H1 (cell line): ENCODE measurements around the gene ANKRD9. TPM values are rescaled to one million over a fixed set of nuclear protein-coding genes. Genes with fewer than 3 reads are reported as not detected.

Source experiments
- CTCF ChIA-PET: fragments of 300-600 bp; sonication (Branson Sonifier 250); formaldehyde crosslinking; loops from one replicate; lab custom pipeline; 2021; ENCODE audit not compliant: partially characterized antibody; lab: Charles Lee
- POLR2A ChIA-PET: fragments of 300-600 bp; sonication (Branson Sonifier 250); formaldehyde crosslinking; loops from one replicate; lab custom pipeline; 2021; ENCODE audit warnings: inconsistent platforms; ENCODE audit not compliant: partially characterized antibody; lab: Charles Lee
- DNase-seq, 2 experiments: peaks; one replicate each; pipeline versions ENCODE4 v3.0.0 to v3.0.0-alpha.2; 2010 to 2022; ENCODE audit warnings: low spot score in 2 of 2, low read depth in 1 of 2, mixed read lengths in 1 of 2
- FAIRE-seq: peaks from 2 replicates; lab custom pipeline; 2011; peaks lifted over from hg19 to GRCh38; lab: Jason Lieb, UNC
- H2AFZ ChIP-seq: 2 replicates; pipeline ENCODE4 v1.8.1; 2012; ENCODE audit warnings: low read length, inconsistent platforms
- H2AK5ac ChIP-seq: 2 replicates; pipeline ENCODE4 v1.6.1; 2013; ENCODE audit warnings: low read depth, low read length
- H2BK120ac ChIP-seq: replicated peaks from 2 replicates; pipeline ENCODE3; 2013; ENCODE audit warnings: low read depth, low read length, inconsistent platforms
- H2BK12ac ChIP-seq: 2 replicates; pipeline ENCODE4 v1.6.1; 2013; ENCODE audit warnings: low read depth, low read length
- H2BK15ac ChIP-seq: 2 replicates; pipeline ENCODE4 v1.6.1; 2013; ENCODE audit warnings: low read length
- H2BK20ac ChIP-seq: 2 replicates; pipeline ENCODE4 v1.6.1; 2013; ENCODE audit warnings: low read length
- H2BK5ac ChIP-seq: 2 replicates; pipeline ENCODE4 v1.6.1; 2013; ENCODE audit warnings: low read depth, low read length
- H3K14ac ChIP-seq: 2 replicates; pipeline ENCODE4 v1.6.1; 2013; ENCODE audit warnings: inconsistent platforms; ENCODE audit not compliant: insufficient read length
- H3K18ac ChIP-seq: 2 replicates; pipeline ENCODE4 v1.6.1; 2013; ENCODE audit warnings: low read length; ENCODE audit errors: extremely low read depth
- H3K23ac ChIP-seq: 2 replicates; pipeline ENCODE4 v1.6.1; 2013; ENCODE audit warnings: inconsistent platforms; ENCODE audit not compliant: insufficient read length
- H3K23me2 ChIP-seq: 2 replicates; pipeline ENCODE4 v1.6.1; 2013; ENCODE audit warnings: low read depth, low read length
- H3K27ac ChIP-seq: 2 replicates; pipeline ENCODE4 v1.6.1; 2011; ENCODE audit warnings: low read depth, low read length, inconsistent platforms
- H3K27me3 ChIP-seq, 4 experiments: replicated peaks in 1 of 4; 1 replicate in 1 of 4; 2 replicates in 3 of 4; pipeline versions ENCODE4 v1.6.1 to v1.8.1; 2011 to 2013; ENCODE audit warnings: low read length in 3 of 4, mild to moderate bottlenecking in 3 of 4, inconsistent platforms in 2 of 4, mixed read lengths in 2 of 4, moderate library complexity in 1 of 4; ENCODE audit not compliant: control insufficient read depth in 3 of 4, insufficient read depth in 3 of 4; ENCODE audit errors: extremely low read depth in 1 of 4
- H3K36me3 ChIP-seq, 4 experiments: 2 replicates each; pipeline versions ENCODE4 v1.6.1 to v1.8.1; 2011 to 2013; ENCODE audit warnings: mild to moderate bottlenecking in 4 of 4, low read length in 3 of 4, moderate library complexity in 2 of 4, control low read depth in 1 of 4, inconsistent platforms in 1 of 4; ENCODE audit not compliant: insufficient read depth in 4 of 4, control insufficient read depth in 2 of 4
- H3K4ac ChIP-seq: replicated peaks from 2 replicates; pipeline ENCODE3; 2013; ENCODE audit warnings: low read length, low read depth, mixed read lengths, inconsistent platforms; ENCODE audit not compliant: insufficient read length
- H3K4me1 ChIP-seq, 4 experiments: replicated peaks in 1 of 4; 1 replicate in 1 of 4; 2 replicates in 3 of 4; pipeline versions ENCODE4 v1.6.1 to v1.8.1; 2011 to 2013; ENCODE audit warnings: low read length in 3 of 4, inconsistent platforms in 2 of 4, mixed read lengths in 1 of 4; ENCODE audit not compliant: insufficient read depth in 4 of 4, control insufficient read depth in 3 of 4
- H3K4me2 ChIP-seq, 2 experiments: 2 replicates each; pipeline versions ENCODE4 v1.6.1 to v1.8.1; 2011 to 2013; ENCODE audit warnings: low read depth in 2 of 2, low read length in 2 of 2, control low read depth in 1 of 2, inconsistent platforms in 1 of 2, mild to moderate bottlenecking in 1 of 2; ENCODE audit not compliant: insufficient read depth in 1 of 2
- H3K4me3 ChIP-seq, 4 experiments: fragments of 200-600, 300-600 bp in 1 of 4; sonication (generic), shearing (Covaris generic), sonication (Bioruptor Twin) in 1 of 4; 2 replicates each; pipeline versions ENCODE4 v1.5.1 to v1.8.1; 2011 to 2016; ENCODE audit warnings: low read length in 4 of 4, low read depth in 3 of 4, control low read depth in 2 of 4, inconsistent platforms in 2 of 4, mild to moderate bottlenecking in 2 of 4, mixed read lengths in 1 of 4, moderate library complexity in 1 of 4; ENCODE audit not compliant: insufficient read depth in 2 of 4; ENCODE audit errors: extremely low read depth in 1 of 4
- H3K56ac ChIP-seq: replicated peaks from 2 replicates; pipeline ENCODE3; 2013; ENCODE audit warnings: low read depth, mild to moderate bottlenecking, mixed read lengths, low read length, inconsistent platforms; ENCODE audit not compliant: insufficient read length
- H3K79me1 ChIP-seq: 2 replicates; pipeline ENCODE4 v1.6.1; 2013; ENCODE audit warnings: low read depth, low read length, control low read depth
- H3K79me2 ChIP-seq, 2 experiments: 2 replicates each; pipeline versions ENCODE4 v1.6.1 to v1.8.1; 2012 to 2013; ENCODE audit warnings: low read length in 2 of 2, mild to moderate bottlenecking in 2 of 2, inconsistent platforms in 1 of 2; ENCODE audit not compliant: insufficient read depth in 2 of 2, control insufficient read depth in 1 of 2
- H3K9ac ChIP-seq, 4 experiments: replicated peaks in 1 of 4; 1 replicate in 1 of 4; 2 replicates in 3 of 4; pipeline versions ENCODE4 v1.6.1 to v1.8.1; 2011 to 2013; ENCODE audit warnings: low read depth in 3 of 4, low read length in 3 of 4, control low read depth in 2 of 4, mild to moderate bottlenecking in 2 of 4, moderate library complexity in 2 of 4, inconsistent platforms in 1 of 4; ENCODE audit errors: extremely low read depth in 1 of 4
- H3K9me3 ChIP-seq, 2 experiments: 2 replicates each; pipeline versions ENCODE4 v1.6.1 to v1.8.1; 2012 to 2013; ENCODE audit warnings: mild to moderate bottlenecking in 2 of 2, moderate library complexity in 2 of 2, control low read depth in 1 of 2, inconsistent platforms in 1 of 2, low read depth in 1 of 2, low read length in 1 of 2, mixed read lengths in 1 of 2; ENCODE audit not compliant: insufficient read depth in 2 of 2
- H4K20me1 ChIP-seq, 2 experiments: replicated peaks in 1 of 2; 2 replicates each; pipeline versions ENCODE3 to v1.8.1; 2011 to 2013; ENCODE audit warnings: inconsistent platforms in 2 of 2, low read length in 2 of 2, mild to moderate bottlenecking in 1 of 2; ENCODE audit not compliant: insufficient read depth in 2 of 2, control insufficient read depth in 1 of 2
- H4K5ac ChIP-seq: 2 replicates; pipeline ENCODE4 v1.6.1; 2013; ENCODE audit warnings: low read length, low read depth, mixed read lengths, inconsistent platforms; ENCODE audit not compliant: insufficient read length
- H4K8ac ChIP-seq: 2 replicates; pipeline ENCODE4 v1.8.0; 2013; ENCODE audit warnings: mild to moderate bottlenecking, moderate library complexity, low read length, inconsistent platforms; ENCODE audit not compliant: insufficient read depth; ENCODE audit errors: extremely low read depth
- H4K91ac ChIP-seq: replicated peaks from 2 replicates; pipeline ENCODE3; 2013; ENCODE audit warnings: low read length, mixed read lengths, inconsistent platforms; ENCODE audit not compliant: insufficient read length
- ASH2L ChIP-seq: fragments of 200-600, 300-600 bp; sonication (generic); IDR thresholded peaks from one replicate; pipeline ENCODE4 v1.7.1; 2017; ENCODE audit warnings: low read length
- EP300 ChIP-seq, 2 experiments: IDR thresholded peaks; 1 replicate in 1 of 2; 2 replicates in 1 of 2; pipeline ENCODE4 v1.6.1; 2011 to 2012; ENCODE audit warnings: low read depth in 2 of 2, low read length in 2 of 2, mild to moderate bottlenecking in 2 of 2, borderline replicate concordance in 1 of 2, inconsistent platforms in 1 of 2, moderate library complexity in 1 of 2
- POU5F1 ChIP-seq: IDR thresholded peaks from 2 replicates; pipeline ENCODE4 v1.6.1; 2011; ENCODE audit warnings: low read depth, mild to moderate bottlenecking, low read length, moderate library complexity
- SP1 ChIP-seq: IDR thresholded peaks from 2 replicates; pipeline ENCODE4 v1.6.1; 2011; ENCODE audit warnings: low read depth, low read length
- TEAD4 ChIP-seq: IDR thresholded peaks from 2 replicates; pipeline ENCODE4 v1.6.1; 2012; ENCODE audit warnings: low read depth, low read length, inconsistent platforms, mixed read lengths
- USF2 ChIP-seq: IDR thresholded peaks from 2 replicates; pipeline ENCODE4 v1.6.1; 2011; ENCODE audit warnings: low read length, improper control_type of control experiment
- ZNF274 ChIP-seq: IDR thresholded peaks from 2 replicates; pipeline ENCODE4 v1.7.0; 2012; ENCODE audit warnings: low read length, borderline replicate concordance; ENCODE audit errors: extremely low read depth
- WGBS, 2 experiments: shearing (Covaris generic) in 1 of 2; methylation state at CpG; one replicate each; pipeline versions ENCODE4 v1.1.6 to v1.1.7; 2013 to 2015; ENCODE audit warnings: low lambda C conversion rate in 2 of 2, mixed read lengths in 2 of 2, inconsistent platforms in 1 of 2, low coverage in 1 of 2, missing lambda C conversion rate in 1 of 2; ENCODE audit not compliant: insufficient replicate concordance in 2 of 2, insufficient coverage in 1 of 2, insufficient read length in 1 of 2; ENCODE audit errors: extremely low coverage in 1 of 2, missing lambda C conversion rate in 1 of 2; 5-methylcytosine and 5-hydroxymethylcytosine counted together
- polyA plus RNA-seq, 7 experiments: library from polyadenylated mRNA; depleted of rRNA in 3 of 7; stranded (reverse) in 5 of 7; unstranded in 2 of 7; fragments of >200 nt in 5 of 7; fragments of 200-250 nt in 2 of 7; gene quantifications; 1 replicate in 5 of 7; 2 replicates in 1 of 7; 4 replicates in 1 of 7; pipeline versions ENCODE4 v1.2.1 to v1.2.3, GENCODE V29; 2011 to 2013; ENCODE audit warnings: missing spikeins in 2 of 7, mixed read lengths in 2 of 7
- total RNA-seq: library from RNA; stranded (reverse); fragmentation: NEBNext Ultra II Directional; extraction: Animal tissue kit (Norgen Biotek cat#: 25700); gene quantifications from 2 replicates; pipeline ENCODE4 v1.2.1, GENCODE V29; 2021
- TF ChIP-seq, protein P1 (sequence below): IDR thresholded peaks from 2 replicates; pipeline ENCODE4 v1.6.1; 2011; ENCODE audit warnings: low read depth, mild to moderate bottlenecking, low read length; ENCODE audit not compliant: insufficient read depth
- TF ChIP-seq, protein P2 (sequence below): IDR thresholded peaks from 2 replicates; pipeline ENCODE4 v1.6.1; 2012; ENCODE audit warnings: low read length, inconsistent platforms

Gene ANKRD9
- total and polyA plus RNA-seq, 2 of the 8 experiments (the other 6 are each of a cell fraction or from before 2014, with no cell fraction given) = 37.0 to 41.8 TPM

GRCh38 chr14:102498678-102499265 is 10.8 kb downstream of the ANKRD9 start:
- CTCF ChIA-PET = interaction anchor here (0.5 to 5.4 kb wide), 29 partner anchors 9 to 402 kb away, joined by 3 to 42 read pairs (median 4); partner anchors contain the start of genes CINP and TECPR2
- TF ChIP-seq, protein P1, sequence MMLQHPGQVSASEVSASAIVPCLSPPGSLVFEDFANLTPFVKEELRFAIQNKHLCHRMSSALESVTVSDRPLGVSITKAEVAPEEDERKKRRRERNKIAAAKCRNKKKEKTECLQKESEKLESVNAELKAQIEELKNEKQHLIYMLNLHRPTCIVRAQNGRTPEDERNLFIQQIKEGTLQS = no peak
- TF ChIP-seq TEAD4 (no peak), SP1 (no peak), POU5F1 (no peak), ASH2L (no peak), EP300 (IDR thresholded peaks at IDR 0.05; ENCODE audit: borderline replicate concordance in 1 of 2, low read depth in 2 of 2, low read length in 2 of 2) (no peak), ZNF274 (no peak), USF2 (no peak)
- TF ChIP-seq, protein P2, sequence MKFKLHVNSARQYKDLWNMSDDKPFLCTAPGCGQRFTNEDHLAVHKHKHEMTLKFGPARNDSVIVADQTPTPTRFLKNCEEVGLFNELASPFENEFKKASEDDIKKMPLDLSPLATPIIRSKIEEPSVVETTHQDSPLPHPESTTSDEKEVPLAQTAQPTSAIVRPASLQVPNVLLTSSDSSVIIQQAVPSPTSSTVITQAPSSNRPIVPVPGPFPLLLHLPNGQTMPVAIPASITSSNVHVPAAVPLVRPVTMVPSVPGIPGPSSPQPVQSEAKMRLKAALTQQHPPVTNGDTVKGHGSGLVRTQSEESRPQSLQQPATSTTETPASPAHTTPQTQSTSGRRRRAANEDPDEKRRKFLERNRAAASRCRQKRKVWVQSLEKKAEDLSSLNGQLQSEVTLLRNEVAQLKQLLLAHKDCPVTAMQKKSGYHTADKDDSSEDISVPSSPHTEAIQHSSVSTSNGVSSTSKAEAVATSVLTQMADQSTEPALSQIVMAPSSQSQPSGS = no peak

More at GRCh38 chr14:102498678-102499265, 10.8 kb downstream of the ANKRD9 start:
- Histone ChIP-seq H2BK15ac (no peak overlapping the region), H2BK5ac (no peak overlapping the region), H3K4me1 (no peaks in the 10 kb centered on the region), H3K23me2 (no peaks in the 10 kb centered on the region; the same call in 1 of the 2 replicates), H3K4me2 (no peak overlapping the region), H3K9me3 (no peaks in the 10 kb centered on the region), H3K56ac (peak overlapping the region; percentile 12), H2AFZ (no peak overlapping the region), H2AK5ac (no peak overlapping the region), H3K36me3 (0 out of 8 replicates have a peak, but pooled peaks cover 0 to 3% (median 0%) of the 10 kb centered on the region in 4 experiments), H2BK12ac (peak overlapping the region; percentile 41; the same call in 1 of the 2 replicates), H4K5ac (no peak overlapping the region), H3K79me1 (no peaks in the 10 kb centered on the region), H4K91ac (peak overlapping the region; percentile 89), H3K18ac (no peak overlapping the region), H3K4me3 (no peak overlapping the region), H3K79me2 (no peaks in the 10 kb centered on the region), H2BK20ac (no peak overlapping the region), H3K14ac (no peak overlapping the region), H3K27me3 (no peaks in the 10 kb centered on the region; a peak in 1 of 7 replicates), H3K23ac (no peak overlapping the region), H4K20me1 (peaks cover 0 to 4% of the 10 kb centered on the region in 2 experiments), H3K27ac (no peak overlapping the region), H2BK120ac (no peak overlapping the region), H3K9ac (no peak overlapping the region), H3K4ac (peak overlapping the region; percentile 91), H4K8ac (peak overlapping the region; percentile 51)
- WGBS, 2 experiments = 91% methylated on average over 18 of the region's 21 CpGs; no CpG with 5 or more reads in 1 of the 2 experiments
- FAIRE-seq (no peak), DNase-seq (no peak)
- POLR2A ChIA-PET = interaction anchor here (0.6 to 1.9 kb wide), 4 partner anchors 10 to 170 kb away, joined by 3 to 8 read pairs (median 4); no protein-coding TSS in a partner anchor
